Uterus (tissue), 2 donors: ENCODE measurements around the gene PLCB2.

Experiments
- CTCF ChIP-seq, 4 experiments: fragments of 200-600 bp in 2 of 4; fragments of 450-650 bp in 2 of 4; sonication (generic) in 2 of 4; IDR thresholded peaks; one replicate each; pipeline ENCODE4 v1.5.1; 2016 to 2019; ENCODE audit warnings: antibody characterized with exemption in 4 of 4, mild to moderate bottlenecking in 2 of 4, moderate library complexity in 1 of 4
- POLR2A ChIP-seq, 2 donors: fragments of 450-650 bp; IDR thresholded peaks; one replicate each; pipeline ENCODE4 v1.6.1; 2016; ENCODE audit warnings: antibody characterized with exemption in 2 of 2, mild to moderate bottlenecking in 1 of 2, moderate library complexity in 1 of 2

- TF ChIP-seq CTCF (IDR thresholded peaks at IDR 0.05) (no peak), POLR2A (IDR thresholded peaks at IDR 0.05) (no peak)
Observed at GRCh38 chr15:40332113-40332781, 24.5 kb upstream of the PLCB2 start.
